ENCODE measurements around the gene NPAS2.

DNA sequence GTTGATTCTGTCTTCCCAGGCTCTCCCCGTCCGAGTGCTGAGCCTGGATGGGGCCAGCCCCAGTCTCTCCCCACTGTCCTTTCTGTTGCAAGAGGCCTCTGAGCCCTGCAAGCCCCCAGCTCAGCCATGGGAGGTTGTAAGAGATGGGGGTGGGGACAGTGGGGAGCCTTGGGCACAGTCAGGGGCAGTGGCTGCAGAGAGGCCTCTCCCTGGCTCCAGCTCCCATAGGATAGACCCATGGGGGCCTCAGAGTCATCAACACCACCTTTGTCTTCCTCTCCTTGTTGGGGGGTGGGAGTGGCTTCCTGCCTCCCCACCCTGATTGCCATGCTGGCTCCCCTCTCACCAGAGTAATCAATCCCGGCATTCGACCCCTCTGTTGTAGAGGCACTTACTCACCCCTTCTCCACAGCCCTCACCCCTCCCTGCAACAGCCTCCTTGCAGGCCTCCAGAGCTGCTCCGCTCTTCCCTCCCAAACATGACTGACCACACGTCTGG lies 37.5 kb upstream of the NPAS2 start:
- TF ChIP-seq, protein P1, sequence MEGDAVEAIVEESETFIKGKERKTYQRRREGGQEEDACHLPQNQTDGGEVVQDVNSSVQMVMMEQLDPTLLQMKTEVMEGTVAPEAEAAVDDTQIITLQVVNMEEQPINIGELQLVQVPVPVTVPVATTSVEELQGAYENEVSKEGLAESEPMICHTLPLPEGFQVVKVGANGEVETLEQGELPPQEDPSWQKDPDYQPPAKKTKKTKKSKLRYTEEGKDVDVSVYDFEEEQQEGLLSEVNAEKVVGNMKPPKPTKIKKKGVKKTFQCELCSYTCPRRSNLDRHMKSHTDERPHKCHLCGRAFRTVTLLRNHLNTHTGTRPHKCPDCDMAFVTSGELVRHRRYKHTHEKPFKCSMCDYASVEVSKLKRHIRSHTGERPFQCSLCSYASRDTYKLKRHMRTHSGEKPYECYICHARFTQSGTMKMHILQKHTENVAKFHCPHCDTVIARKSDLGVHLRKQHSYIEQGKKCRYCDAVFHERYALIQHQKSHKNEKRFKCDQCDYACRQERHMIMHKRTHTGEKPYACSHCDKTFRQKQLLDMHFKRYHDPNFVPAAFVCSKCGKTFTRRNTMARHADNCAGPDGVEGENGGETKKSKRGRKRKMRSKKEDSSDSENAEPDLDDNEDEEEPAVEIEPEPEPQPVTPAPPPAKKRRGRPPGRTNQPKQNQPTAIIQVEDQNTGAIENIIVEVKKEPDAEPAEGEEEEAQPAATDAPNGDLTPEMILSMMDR (IDR thresholded peaks at IDR 0.05; ENCODE audit: low read depth, low read length): no peak
- no peak for TF ChIP-seq EZH2phosphoT487 (IDR thresholded peaks at IDR 0.05; ENCODE audit: low read depth)
